ENCODE data around the gene PVALB. TPM values are rescaled to one million over a fixed set of nuclear protein-coding genes. Genes with fewer than 3 reads are reported as not detected.
A peak's percentile ranks its signal among the peaks of the same experiment; 100 is the strongest.
"Not testable (repeated sequence)": the region's sequence is repeated elsewhere in the genome, so short reads cannot be mapped to it uniquely, and the experiment has no call there.

PVALB gene
- total RNA-seq, 2 donors from 2014 or later: not detected

- no peak for ATAC-seq (replicated peaks in 1 of 2)
- no peaks in the 10 kb centered on the region for H3K9me3 Mint-ChIP-seq
Observed at GRCh38 chr22:36762687-36763260, 54.1 kb downstream of the PVALB start.

GRCh38 chr22:36761553-36762240 is 55.1 kb downstream of the PVALB start:
- no peak overlapping the region for H3K4me3 Mint-ChIP-seq
- no peaks in the 10 kb centered on the region for H3K27me3 Mint-ChIP-seq (ENCODE audit: low read depth)
- no peaks in the 10 kb centered on the region for H3K9me3 Mint-ChIP-seq
- no peak for DNase-seq
- H3K4me1 Mint-ChIP-seq (ENCODE audit: low read depth): peaks cover 4% of the 10 kb centered on the region
- no peak for ATAC-seq (replicated peaks in 1 of 2)
- no peaks in the 10 kb centered on the region for H3K36me3 Mint-ChIP-seq (ENCODE audit: insufficient read depth in 2 of 2)
- H3K27ac Mint-ChIP-seq: no peak overlapping the region

More at GRCh38 chr22:36762687-36763260, 54.1 kb downstream of the PVALB start:
- H3K4me3 Mint-ChIP-seq: no peak overlapping the region
- no peaks in the 10 kb centered on the region for H3K27me3 Mint-ChIP-seq (ENCODE audit: low read depth)
- no peaks in the 10 kb centered on the region for H3K4me1 Mint-ChIP-seq (ENCODE audit: low read depth)
- DNase-seq: no peak
- no peaks in the 10 kb centered on the region for H3K36me3 Mint-ChIP-seq (ENCODE audit: insufficient read depth in 2 of 2)
- no peak overlapping the region for H3K27ac Mint-ChIP-seq

GRCh38 chr22:36760786-36761185 is 56.0 kb downstream of the PVALB start:
- Mint-ChIP-seq H3K4me3 (no peak overlapping the region), H3K36me3 (ENCODE audit: insufficient read depth in 2 of 2) (no peaks in the 10 kb centered on the region), H3K27me3 (ENCODE audit: low read depth) (no peaks in the 10 kb centered on the region), H3K4me1 (ENCODE audit: low read depth) (peaks cover 4% of the 10 kb centered on the region), H3K27ac (no peak overlapping the region), H3K9me3 (no peaks in the 10 kb centered on the region)
- no peak for ATAC-seq (replicated peaks in 1 of 2)
- no peak for DNase-seq

- Mint-ChIP-seq H3K27ac (no peak overlapping the region), H3K9me3 (no peaks in the 10 kb centered on the region), H3K27me3 (ENCODE audit: low read depth) (no peaks in the 10 kb centered on the region), H3K4me3 (no peak overlapping the region), H3K4me1 (ENCODE audit: low read depth) (peaks cover 4% of the 10 kb centered on the region), H3K36me3 (ENCODE audit: insufficient read depth in 2 of 2) (no peaks in the 10 kb centered on the region)
- DNase-seq: no peak
- no peak for ATAC-seq (replicated peaks in 1 of 2)
Observed at GRCh38 chr22:36759481-36760159, 57.2 kb downstream of the PVALB start.

- H3K4me3 Mint-ChIP-seq: no peak overlapping the region
- H3K27me3 Mint-ChIP-seq (ENCODE audit: low read depth): no peaks in the 10 kb centered on the region
- DNase-seq (no peak), ATAC-seq (replicated peaks in 1 of 2) (no peak)
- H3K9me3 Mint-ChIP-seq: no peaks in the 10 kb centered on the region
- H3K36me3 Mint-ChIP-seq (ENCODE audit: insufficient read depth in 2 of 2): no peaks in the 10 kb centered on the region
- H3K4me1 Mint-ChIP-seq (ENCODE audit: low read depth): peaks cover 4% of the 10 kb centered on the region
- H3K27ac Mint-ChIP-seq: no peak overlapping the region
Observed at GRCh38 chr22:36758792-36759271, 58.0 kb downstream of the PVALB start.

GRCh38 chr22:36757668-36758211 is 59.1 kb downstream of the PVALB start:
- Mint-ChIP-seq H3K4me1 (ENCODE audit: low read depth) (peaks cover 4% of the 10 kb centered on the region), H3K36me3 (ENCODE audit: insufficient read depth in 2 of 2) (no peaks in the 10 kb centered on the region), H3K27me3 (ENCODE audit: low read depth) (peaks cover 8% of the 10 kb centered on the region), H3K4me3 (no peak overlapping the region), H3K27ac (no peak overlapping the region), H3K9me3 (no peaks in the 10 kb centered on the region)
- ATAC-seq (replicated peaks in 1 of 2): peak; percentile 85 to 88
- peak; percentile 80 to 81 for DNase-seq

- H3K4me3 Mint-ChIP-seq: no peak overlapping the region
Observed at GRCh38 chr22:36756746-36757655, 59.8 kb downstream of the PVALB start.

GRCh38 chr22:36756031-36756430 is 60.8 kb downstream of the PVALB start:
- H3K9me3 Mint-ChIP-seq: no peaks in the 10 kb centered on the region
- H3K4me1 Mint-ChIP-seq (ENCODE audit: low read depth): peaks cover 4% of the 10 kb centered on the region
- H3K27ac Mint-ChIP-seq: no peak overlapping the region

More at GRCh38 chr22:36756746-36757655, 59.8 kb downstream of the PVALB start:
- DNase-seq (no peak), ATAC-seq (replicated peaks in 1 of 2) (peak in 1 of 2 donors; percentile 9)
- Mint-ChIP-seq H3K27ac (no peak overlapping the region), H3K36me3 (ENCODE audit: insufficient read depth in 2 of 2) (no peaks in the 10 kb centered on the region), H3K9me3 (no peaks in the 10 kb centered on the region), H3K4me1 (ENCODE audit: low read depth) (peaks cover 4% of the 10 kb centered on the region), H3K27me3 (ENCODE audit: low read depth) (peaks cover 12% of the 10 kb centered on the region)

GRCh38 chr22:36755316-36755715 is 61.5 kb downstream of the PVALB start:
- ATAC-seq (replicated peaks in 1 of 2) (no peak), DNase-seq (no peak)
- no peak overlapping the region for H3K4me3 Mint-ChIP-seq
- H3K4me1 Mint-ChIP-seq (ENCODE audit: low read depth): peaks cover 4% of the 10 kb centered on the region
- no peaks in the 10 kb centered on the region for H3K36me3 Mint-ChIP-seq (ENCODE audit: insufficient read depth in 2 of 2)
- no peaks in the 10 kb centered on the region for H3K9me3 Mint-ChIP-seq
- no peak overlapping the region for H3K27ac Mint-ChIP-seq
- peaks cover 12% of the 10 kb centered on the region for H3K27me3 Mint-ChIP-seq (ENCODE audit: low read depth)

More at GRCh38 chr22:36756031-36756430, 60.8 kb downstream of the PVALB start:
- DNase-seq (no peak), ATAC-seq (replicated peaks in 1 of 2) (no peak)
- no peaks in the 10 kb centered on the region for H3K36me3 Mint-ChIP-seq (ENCODE audit: insufficient read depth in 2 of 2)
- H3K27me3 Mint-ChIP-seq (ENCODE audit: low read depth): peaks cover 12% of the 10 kb centered on the region
- no peak overlapping the region for H3K4me3 Mint-ChIP-seq

- not testable (repeated sequence) for H3K27ac Mint-ChIP-seq; H3K4me1 Mint-ChIP-seq (ENCODE audit: low read depth); ATAC-seq (replicated peaks in 1 of 2); DNase-seq; H3K9me3 Mint-ChIP-seq; H3K36me3 Mint-ChIP-seq (ENCODE audit: insufficient read depth in 2 of 2); H3K4me3 Mint-ChIP-seq
- H3K27me3 Mint-ChIP-seq (ENCODE audit: low read depth): peaks cover 12% of the 10 kb centered on the region
Observed at GRCh38 chr22:36754881-36755280, 62.0 kb downstream of the PVALB start.

- no peak for DNase-seq
- H3K4me3 Mint-ChIP-seq: no peak overlapping the region
- no peaks in the 10 kb centered on the region for H3K9me3 Mint-ChIP-seq
- no peak overlapping the region for H3K27ac Mint-ChIP-seq
- peaks cover 12% of the 10 kb centered on the region for H3K27me3 Mint-ChIP-seq (ENCODE audit: low read depth)
- H3K36me3 Mint-ChIP-seq (ENCODE audit: insufficient read depth in 2 of 2): no peaks in the 10 kb centered on the region
- ATAC-seq (replicated peaks in 1 of 2): no peak
- peaks cover 4% of the 10 kb centered on the region for H3K4me1 Mint-ChIP-seq (ENCODE audit: low read depth)
Observed at GRCh38 chr22:36753916-36754315, 62.9 kb downstream of the PVALB start.

GRCh38 chr22:36753120-36753802 is 63.6 kb downstream of the PVALB start:
- DNase-seq: no peak

More at GRCh38 chr22:36753120-36753802, 63.6 kb downstream of the PVALB start:
- Mint-ChIP-seq H3K36me3 (ENCODE audit: insufficient read depth in 2 of 2) (no peaks in the 10 kb centered on the region), H3K27me3 (ENCODE audit: low read depth) (peaks cover 12% of the 10 kb centered on the region), H3K4me3 (no peak overlapping the region), H3K4me1 (ENCODE audit: low read depth) (peaks cover 4% of the 10 kb centered on the region), H3K27ac (no peak overlapping the region), H3K9me3 (no peaks in the 10 kb centered on the region)
- no peak for ATAC-seq (replicated peaks in 1 of 2)

Measured in activated T-cell treated with anti-CD3 and anti-CD28 coated beads, Interleukin-2, amount 50 U/mL, for 72 hours (primary cell).